ENCODE data around the gene PABPC1L.
"Not testable (repeated sequence)": the region's sequence is repeated elsewhere in the genome, so short reads cannot be mapped to it uniquely, and the experiment has no call there.

PABPC1L gene

DNA sequence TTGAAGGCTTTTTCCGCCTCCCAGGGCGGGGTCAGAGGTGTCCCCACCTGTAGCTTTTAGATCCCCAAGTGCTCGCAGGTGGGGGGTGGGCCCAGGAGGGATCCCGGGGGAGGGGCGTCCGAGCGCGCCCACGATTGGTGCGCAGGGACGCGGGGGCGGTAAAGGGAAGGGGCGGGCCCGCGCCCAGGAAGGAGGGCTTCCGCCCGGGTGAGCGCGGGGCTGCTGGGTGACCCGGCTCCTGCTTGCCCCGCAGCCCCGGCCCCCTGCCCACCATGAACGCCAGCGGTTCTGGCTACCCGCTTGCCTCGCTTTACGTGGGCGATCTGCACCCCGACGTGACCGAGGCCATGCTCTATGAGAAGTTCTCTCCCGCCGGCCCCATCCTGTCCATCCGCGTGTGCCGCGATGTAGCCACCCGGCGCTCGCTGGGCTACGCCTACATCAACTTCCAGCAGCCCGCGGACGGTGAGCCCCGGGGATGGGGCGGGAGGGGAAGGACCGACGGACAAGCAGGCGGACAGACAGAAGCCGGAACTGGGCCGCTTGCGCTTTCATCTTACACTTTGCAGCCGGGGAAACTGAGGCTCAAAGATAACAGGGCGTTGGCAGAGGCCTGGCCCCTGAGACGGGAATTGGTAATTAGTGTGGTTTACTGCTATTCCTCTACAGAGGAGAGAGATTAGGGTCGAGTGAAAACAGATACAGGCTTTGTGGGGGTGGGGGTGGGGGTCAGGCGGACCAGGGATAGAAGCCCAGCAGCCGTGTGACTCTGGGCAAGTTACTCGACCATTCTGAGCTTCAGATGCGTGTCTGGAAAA, at the start of gene PABPC1L:
Gene PABPC1L, plus strand, starts transcription at position 189 of the 818 bp plus-strand sequence. Its CDS starts 84 bp downstream, at position 273.
- peak; percentile 71 for DNase-seq

DNA sequence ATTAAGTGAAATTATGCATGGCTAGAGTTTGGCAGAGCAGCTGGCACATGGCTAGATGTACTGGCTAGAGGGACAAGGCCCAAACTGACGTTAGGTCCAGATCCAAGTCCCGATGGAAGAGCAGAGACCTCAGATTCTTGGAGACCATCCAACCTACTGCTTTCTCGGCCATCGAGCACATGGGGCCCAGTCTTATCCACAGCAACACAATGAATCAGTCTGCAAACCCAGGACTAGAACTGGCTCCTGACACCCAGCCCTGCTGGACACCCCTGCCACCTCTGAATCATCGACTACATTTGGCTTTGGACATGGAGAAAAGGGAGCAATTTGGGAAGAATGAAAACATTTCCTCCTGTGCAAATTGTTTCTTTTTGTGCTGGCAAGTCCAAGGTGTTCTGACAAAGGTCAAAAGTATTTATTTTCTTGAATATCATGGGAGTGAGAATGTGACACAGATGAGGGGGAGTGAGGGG, 48.3 kb upstream of the PABPC1L start:
- no peak for DNase-seq

DNA sequence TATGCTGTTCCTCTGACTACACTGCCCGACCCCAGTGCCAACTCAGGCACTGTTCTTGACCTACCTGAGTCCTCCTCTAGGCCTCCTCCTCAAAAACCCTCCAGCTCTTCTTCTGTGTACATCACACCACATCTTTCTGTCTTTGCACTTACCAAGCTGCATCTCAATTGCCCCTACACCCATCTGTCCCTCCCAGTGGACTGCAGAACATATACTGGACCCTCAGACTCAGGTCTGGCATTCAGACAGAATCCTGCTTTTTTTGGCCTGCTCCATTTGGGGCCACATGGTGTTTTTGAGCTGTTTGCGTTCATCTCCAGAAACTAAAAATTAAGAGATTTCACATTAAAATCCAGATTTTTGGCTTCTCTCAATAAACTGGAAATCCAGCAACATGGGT, 47.6 kb upstream of the PABPC1L start:
- DNase-seq, result no peak

DNA sequence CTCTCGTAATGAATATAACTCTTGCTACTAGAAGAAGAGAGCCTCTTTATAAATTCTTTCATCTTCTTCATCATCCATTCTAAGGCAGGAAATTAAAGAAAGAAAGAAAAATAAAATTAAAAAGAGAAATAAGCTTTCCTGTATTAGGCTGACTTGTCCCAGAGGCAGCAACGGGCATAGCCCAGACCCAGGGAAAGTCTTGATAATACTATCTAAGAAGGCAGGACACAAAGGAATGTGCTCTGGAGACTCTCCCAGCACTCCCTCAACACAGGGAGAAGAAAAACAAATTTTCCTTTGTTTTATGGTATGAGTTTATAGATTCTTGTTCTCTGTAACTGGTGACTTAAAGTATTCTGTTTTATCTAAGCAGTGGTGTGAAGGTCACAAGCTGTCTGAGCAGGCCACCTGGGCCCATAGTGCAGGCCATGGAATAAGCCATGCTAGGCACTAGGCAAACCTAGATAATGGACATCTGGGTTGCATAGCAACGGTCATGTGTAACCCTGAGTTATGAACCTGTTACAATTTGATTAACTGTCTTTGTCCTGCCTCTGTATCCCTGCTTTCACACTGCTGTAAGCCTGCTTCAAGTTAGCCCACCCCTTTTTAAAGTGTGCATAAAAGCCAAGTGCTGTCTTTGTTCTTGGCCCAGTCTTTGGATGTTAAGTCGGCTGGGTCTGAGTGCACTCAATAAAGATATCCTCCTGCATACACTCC, 46.3 kb upstream of the PABPC1L start:
- DNase-seq, result not testable (repeated sequence)

DNA sequence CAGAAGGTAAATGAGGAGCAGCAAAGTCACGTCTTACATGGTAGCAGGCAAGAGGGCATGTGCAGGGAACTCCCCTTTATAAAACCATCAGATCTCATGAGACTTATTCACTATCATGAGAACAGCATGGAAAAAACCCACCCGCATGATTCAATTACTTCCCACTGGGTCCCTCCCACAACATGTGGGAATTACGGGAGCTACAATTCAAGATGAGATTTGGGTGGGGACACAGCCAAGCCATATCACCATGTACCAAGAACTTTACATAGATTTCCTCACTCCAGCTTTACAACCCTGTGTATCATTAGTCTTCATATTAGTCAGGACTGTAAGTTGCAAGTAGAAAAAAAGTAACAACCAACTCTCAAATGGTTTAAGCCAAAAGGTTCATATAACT, 45.4 kb upstream of the PABPC1L start:
- not testable (repeated sequence) for DNase-seq

DNA sequence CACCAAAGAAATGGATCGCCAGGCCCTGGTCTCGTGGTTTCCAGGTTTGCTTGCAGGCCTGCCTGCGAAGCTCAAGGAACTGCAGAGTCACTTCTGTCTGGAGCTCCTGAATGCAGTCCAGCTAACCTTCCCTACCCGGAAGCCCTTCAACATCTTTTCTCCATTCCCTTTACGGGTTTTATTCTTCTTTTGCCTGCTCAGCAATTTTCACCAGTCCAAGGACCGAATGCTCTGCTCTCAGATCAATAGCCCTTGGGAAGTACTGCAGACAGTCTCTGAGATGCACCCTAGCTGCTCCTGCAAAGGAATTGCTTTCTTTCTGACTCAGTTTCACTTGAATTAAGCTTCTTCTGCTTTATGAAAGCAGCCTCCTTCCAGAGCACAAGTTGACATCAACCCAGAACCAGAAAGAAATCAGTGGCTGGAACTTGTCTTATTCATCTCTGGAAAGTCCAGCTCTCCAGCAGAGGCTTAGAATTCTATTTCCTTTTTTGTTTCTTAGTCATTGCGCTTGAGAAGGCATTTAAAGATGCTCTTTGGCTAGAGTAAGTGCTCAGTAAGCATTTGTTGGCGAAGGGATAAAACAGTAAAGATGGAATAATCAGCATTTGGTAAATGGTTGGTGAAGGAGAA, 43.0 kb upstream of the PABPC1L start:
- no peak for DNase-seq

DNA sequence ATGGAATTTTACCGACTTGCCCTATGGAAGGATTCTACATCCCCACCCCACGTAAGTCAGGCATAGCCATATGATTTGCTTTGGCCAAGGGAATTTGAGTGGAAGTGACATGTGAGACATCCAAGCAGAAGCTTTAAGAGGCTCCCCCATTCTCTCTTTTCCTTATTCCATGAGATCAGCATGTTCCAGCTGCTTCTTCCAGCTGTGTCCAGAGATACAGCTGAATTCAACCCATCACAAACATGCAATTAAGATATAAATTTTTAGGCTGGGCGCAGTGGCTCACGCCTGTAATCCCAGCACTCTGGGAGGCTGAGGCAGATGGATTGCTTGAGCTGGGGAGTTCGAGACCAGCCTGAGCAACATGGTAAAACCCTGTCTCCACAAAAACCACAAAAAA, 40.4 kb upstream of the PABPC1L start:
- DNase-seq, result no peak

DNA sequence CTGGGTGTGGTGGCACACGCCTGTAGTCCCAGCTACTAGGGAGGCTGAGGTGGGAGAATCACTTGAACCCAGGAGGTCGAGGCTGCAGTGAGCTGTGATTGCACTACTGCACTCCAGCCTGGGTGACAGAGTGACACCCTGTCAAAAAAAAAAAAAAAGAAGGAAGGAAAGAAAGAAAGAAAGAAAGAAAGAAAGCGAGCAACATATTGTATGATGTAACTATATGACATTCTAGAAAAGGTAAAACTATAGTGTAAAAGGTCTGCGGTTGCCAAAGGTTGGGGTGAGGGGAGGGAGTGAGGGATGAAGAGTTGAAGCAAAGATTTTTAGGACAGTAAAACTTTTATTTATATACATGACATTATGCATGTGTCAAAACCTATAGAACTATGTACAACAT, 27.5 kb upstream of the PABPC1L start:
- not testable (repeated sequence) for DNase-seq

DNA sequence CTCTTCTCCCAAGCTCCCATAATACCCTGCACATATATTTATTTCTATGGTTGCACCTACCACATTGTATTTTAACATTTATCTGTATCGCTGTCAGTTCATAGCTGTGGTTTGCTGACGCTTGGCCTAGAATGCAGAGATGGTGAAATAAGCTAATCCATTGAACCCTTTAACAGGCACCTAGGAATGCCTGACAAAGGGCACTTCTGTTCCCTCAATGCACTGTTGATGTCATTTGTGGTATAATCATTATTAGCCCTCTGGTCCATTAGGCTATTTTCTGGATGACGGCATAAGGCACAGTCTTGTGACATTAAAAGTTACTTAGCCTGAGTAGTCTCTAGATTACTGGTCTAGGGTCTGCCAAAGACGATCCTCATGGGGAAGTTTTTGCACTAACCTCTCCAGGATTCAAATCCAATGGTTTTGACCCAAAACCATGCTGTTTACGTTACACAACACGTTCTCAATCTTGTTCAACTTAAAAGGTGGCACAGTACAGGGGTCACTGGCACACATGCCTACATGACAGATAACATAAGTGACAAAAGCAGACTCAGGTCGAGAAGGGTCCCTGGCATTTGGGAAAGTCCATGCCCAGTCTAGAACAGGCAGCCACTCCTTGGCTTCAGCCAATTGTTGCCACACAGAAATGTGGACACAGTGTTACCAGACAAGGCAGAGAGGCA, 26.5 kb upstream of the PABPC1L start:
- no peak for DNase-seq

DNA sequence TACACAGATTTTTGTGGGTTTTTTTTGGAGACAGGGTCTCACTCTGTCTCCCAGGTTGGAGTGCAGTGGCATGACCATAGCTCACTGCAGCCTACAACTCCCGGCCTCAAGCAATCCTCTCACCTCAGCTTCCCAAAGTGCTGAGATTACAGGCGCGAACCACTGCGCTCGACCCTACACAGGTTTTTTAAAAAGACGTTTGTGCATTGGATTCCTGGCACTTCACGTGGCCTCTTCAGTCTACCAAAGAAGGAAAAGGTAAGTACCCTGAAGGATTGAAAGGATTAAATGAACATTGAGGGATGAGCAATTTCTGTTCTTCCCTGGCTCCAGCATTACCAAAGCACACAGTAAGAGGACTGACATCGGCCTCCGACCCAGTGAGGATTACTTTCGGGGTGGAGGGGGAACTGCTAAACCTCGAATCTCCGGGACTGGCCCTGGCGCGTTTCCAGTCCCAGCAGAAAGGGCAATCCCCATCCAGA, 24.9 kb upstream of the PABPC1L start:
- DNase-seq, result no peak

DNA sequence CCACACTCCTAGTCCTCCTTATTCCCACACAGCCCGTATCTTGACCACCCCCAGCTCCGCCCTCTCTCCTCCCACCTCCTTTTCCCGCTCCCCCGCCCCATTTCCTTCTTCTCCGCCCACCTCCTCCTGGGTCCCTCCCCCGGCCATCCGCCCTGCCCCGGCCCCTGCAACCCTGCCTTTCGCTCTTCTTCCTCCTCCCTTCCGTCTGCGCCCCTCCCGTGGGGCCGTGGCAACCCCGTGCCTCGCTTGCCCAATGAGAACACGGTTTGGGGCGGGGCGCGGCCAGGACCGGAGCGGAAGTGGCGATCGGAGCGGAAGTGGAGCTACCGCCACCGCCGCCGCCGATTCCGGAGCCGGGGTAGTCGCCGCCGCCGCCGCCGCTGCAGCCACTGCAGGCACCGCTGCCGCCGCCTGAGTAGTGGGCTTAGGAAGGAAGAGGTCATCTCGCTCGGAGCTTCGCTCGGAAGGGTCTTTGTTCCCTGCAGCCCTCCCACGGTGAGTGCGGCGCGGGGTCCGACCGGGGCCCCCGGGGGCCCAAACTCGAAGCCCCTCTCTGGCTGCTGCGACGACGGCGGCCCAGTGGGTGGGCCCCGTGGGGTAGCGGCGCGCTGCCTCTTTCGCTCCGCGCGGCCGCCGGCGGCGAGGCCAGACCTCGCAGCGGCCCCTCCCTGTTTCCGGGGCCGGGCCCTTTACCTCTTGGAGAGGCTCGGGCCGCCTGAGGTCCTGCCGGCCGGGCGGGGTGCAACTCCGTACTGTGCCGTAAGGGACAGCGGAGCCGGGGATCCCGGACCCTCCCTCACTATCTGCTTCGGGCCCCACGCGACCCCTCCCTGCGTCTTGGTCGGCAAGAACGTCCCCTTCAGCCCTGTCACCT, 24.2 kb upstream of the PABPC1L start, which contains the start of gene YWHAB:
Gene YWHAB, plus strand, starts transcription at position 314 of the 874 bp plus-strand sequence. CDS start 15,829 bp downstream, outside the sequence.
- DNase-seq, result peak; percentile 98

DNA sequence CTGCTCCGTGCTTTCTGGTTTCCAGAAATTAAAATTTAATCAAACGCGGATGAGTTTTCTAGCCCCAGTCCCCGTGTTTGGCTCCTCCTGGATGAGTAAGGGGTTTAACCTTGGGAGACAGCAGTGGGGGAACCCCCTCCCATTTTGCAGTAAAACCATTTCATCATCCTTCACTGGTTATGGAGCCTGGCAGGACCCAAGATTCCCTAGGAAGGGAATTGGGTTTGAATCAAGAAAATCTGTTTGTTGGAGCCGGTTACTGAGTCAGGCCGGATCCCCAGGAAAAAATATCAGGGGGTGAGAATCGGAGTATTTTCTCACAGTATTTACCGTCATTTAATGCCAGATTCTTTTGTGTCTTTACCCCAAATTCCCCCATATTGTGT, 23.6 kb upstream of the PABPC1L start:
- DNase-seq, result no peak

DNA sequence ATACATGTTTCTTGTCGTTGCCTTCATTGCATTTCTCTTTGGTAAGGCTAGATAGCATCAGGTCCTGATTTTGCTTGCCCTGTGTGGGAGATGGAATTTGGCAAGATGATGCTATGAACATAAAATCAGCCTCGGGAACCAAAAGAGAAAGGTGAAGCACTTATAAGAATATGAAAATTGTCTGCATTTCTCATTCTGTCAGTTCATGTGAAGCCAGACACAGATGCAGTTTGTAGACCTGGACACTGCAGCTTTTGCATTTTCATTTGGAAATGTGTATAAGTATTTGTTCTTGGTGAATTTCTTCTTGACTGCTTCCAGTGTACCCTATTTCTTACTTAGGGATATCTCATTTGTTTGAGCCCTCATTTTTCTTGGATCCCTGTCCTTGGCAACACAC, 23.0 kb upstream of the PABPC1L start:
- DNase-seq, result no peak

DNA sequence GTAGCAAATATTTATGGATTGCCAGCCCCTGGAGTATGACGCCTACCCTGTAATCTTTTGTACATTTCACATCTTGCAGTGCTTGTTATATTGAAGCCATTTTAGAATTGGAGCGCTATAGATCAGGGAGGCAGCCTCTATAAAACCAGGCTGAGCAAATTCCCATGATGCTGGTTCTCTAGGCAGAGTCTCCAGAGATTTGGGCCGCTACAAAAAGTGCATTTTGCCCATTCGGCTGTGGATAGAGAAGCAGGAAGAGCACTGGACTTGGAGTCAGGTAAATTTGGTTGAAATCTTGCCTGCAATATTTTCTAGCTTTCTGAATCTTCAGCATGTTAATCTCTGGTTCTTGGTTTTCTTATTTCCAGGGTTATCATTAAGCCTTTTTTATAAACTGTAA, 22.4 kb upstream of the PABPC1L start:
- DNase-seq, result no peak

DNA sequence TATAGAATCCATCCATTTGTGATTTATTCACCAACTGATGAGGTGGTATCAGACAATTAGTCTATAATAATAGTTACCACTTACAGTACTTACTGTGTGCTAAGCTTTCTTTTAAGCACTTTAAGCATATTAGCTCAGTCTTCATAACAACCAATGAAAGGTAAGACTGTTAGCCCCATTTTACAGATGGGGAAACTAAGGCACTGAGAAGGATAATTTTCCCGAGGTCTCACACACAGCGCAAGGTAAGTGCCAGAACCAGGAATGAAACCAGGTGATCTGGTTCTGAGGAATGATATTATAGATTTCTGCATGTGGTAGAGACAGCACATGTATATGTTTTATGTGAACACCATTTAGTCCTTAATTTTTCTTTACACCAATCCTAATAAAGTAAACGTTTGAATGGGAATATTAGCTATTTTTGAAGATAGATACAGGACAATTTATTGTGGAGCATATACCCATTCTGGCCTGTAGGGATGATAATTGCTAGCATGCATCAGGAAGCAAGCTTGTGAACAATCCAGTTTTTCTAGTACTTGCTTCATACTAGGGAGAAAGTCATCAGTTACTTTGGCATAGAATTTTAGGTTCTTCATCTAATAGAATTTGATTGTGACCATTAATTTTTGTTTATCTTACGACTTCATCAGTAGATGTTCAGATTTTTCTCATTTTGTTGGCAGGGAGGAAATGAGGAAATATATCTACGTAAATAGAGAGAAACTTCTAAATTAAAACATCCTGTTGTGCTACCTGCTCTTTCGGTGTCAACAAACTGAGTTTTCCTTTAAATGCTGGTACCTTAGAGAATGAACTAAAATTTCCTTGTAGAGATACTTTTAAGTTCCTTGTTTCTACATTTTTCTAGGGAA, 21.4 kb upstream of the PABPC1L start:
- DNase-seq, result no peak

DNA sequence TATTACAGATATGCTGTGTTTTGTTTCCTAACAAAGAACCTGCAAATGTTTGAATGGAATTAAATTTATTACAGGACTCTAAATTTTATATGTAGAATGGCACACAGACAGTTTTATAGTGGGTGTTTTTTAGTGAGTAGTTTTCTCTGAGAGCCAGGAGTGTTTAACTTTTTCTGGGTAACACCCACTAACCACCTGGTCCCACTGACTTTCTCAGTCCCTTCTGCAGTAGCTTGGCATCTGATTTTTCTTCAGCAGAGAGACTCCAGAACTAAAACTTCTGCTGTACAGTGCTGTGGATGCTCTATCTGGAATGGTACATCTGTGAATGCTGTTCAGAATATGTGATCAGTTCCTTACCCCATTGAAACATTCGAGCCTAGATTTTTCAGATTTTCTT, 18.0 kb upstream of the PABPC1L start:
- DNase-seq, result no peak

DNA sequence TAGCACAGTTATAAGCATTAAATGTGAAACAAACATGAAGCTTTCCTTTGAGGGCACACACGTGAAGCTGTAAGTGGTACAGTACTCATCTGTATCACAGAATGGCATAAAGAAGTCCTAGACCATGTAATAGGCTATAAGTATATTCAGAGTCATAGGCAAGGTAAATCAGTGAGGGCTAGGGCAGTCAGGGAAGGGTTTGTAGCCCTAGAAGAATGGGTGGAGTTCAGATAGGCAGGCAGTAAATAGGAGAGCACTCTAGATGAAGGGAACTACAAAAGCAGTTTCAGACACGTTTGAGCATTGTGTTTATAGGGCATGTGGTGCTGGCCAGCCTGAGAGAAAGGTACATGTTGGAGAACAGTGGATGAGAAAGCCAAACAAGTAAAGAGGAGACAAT, 14.9 kb upstream of the PABPC1L start:
- no peak for DNase-seq

DNA sequence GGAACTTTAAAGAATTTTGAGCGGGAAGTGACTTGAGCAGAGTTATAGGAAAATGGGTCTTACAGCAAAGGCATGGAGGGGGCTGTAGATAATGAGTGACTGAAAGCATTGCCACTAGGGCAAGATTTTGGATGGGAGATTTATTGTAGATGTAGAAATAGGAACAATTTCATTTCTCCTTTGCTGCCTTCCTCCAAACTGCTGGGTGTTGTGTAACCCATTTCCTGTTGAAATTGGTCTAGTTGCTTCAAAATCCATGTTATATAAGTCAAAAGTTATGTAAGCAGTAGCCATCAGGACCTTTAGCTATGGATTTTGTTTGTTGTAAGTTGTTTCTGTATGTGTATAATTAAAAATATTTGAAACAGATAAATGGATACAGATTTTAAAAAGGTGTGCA, 13.3 kb upstream of the PABPC1L start:
- no peak for DNase-seq

DNA sequence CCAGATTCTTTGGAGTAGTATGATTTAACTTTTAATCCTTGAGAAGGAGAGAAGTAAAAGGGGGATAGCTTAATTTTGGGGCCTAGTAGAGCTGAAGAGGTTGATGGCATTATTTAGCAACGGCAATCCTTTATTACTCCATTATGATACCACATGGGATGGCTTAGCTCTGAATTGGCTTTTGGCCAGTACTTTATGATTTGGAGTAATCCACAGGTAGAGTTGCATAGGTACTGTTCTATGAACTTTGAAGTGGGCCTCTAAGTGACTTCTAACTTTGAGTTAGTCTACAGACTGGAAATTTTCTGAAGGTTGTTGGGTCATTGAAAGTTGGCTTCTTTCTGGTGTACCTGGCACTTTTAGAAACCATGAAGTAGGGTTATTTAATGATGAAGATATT, 12.7 kb upstream of the PABPC1L start:
- DNase-seq, result no peak

DNA sequence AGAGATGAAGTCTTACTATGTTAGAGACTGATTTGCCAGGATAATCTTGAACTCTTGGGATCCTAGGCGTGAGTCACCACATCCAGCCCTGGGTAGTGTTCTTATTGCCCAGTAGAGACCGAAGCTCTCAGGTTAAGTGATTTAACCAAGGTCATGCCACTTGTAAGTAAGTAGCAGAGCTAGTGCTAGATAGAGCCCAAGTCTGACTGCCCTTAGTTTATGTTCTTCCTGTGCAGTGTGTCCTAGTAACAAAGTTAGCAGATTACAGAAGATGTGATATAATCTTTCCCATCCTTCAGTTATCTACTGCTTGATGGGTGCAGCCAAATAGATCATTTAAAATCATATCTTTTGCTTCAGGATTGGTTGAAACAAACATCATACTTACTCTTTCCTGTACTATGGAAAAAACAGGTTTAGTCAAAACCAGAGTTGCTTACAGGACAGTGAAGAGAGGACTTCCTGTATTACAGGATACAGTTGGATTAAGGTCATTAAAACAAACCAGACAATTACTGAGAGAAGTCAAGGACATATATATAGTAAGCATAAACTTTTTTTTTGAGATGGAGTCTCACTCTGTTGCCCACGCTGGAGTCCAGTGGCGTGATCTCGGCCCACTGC, 9.5 kb upstream of the PABPC1L start:
- DNase-seq, result no peak

Data from activated gamma-delta T cell treated with Interleukin-2 at 50 U/mL for 16 hours (primary cell).